Ishikawa (cell line): ENCODE results near the gene FBLN5.

ENCODE experiments used
- CEBPB ChIP-seq: IDR thresholded peaks from 2 replicates; pipeline ENCODE4 v1.6.1; 2012
- CREB1 ChIP-seq: IDR thresholded peaks from 2 replicates; pipeline ENCODE4 v1.6.1; 2012; ENCODE audit warnings: low read depth
- EGR1 ChIP-seq: IDR thresholded peaks from 2 replicates; pipeline ENCODE4 v1.6.1; 2012
- FOXM1 ChIP-seq: IDR thresholded peaks from 2 replicates; pipeline ENCODE4 v1.6.1; 2012; ENCODE audit warnings: low read depth, borderline replicate concordance
- MAX ChIP-seq: IDR thresholded peaks from 2 replicates; pipeline ENCODE4 v1.6.1; 2012
- NFIC ChIP-seq: IDR thresholded peaks from 2 replicates; pipeline ENCODE4 v1.6.1; 2012
- RAD21 ChIP-seq: IDR thresholded peaks from 2 replicates; pipeline ENCODE4 v1.6.1; 2012; ENCODE audit warnings: low read depth
- REST ChIP-seq: IDR thresholded peaks from 2 replicates; pipeline ENCODE4 v1.6.1; 2012; ENCODE audit warnings: low read depth, mild to moderate bottlenecking
- TAF1 ChIP-seq: IDR thresholded peaks from 2 replicates; pipeline ENCODE4 v1.6.1; 2012; ENCODE audit warnings: low read depth, mild to moderate bottlenecking
- TCF12 ChIP-seq: IDR thresholded peaks from 2 replicates; pipeline ENCODE4 v1.6.1; 2012; ENCODE audit warnings: low read depth
- TEAD4 ChIP-seq: IDR thresholded peaks from 2 replicates; pipeline ENCODE4 v1.6.1; 2012
- USF1 ChIP-seq: IDR thresholded peaks from 2 replicates; pipeline ENCODE4 v1.6.1; 2012
- YY1 ChIP-seq: IDR thresholded peaks from 2 replicates; pipeline ENCODE4 v1.6.1; 2012; ENCODE audit warnings: low read depth
- ZBTB7A ChIP-seq: IDR thresholded peaks from 2 replicates; pipeline ENCODE4 v1.6.1; 2012; ENCODE audit warnings: low read depth

The FBLN5 gene

GRCh38 chr14:91829511-91829910 is 118.0 kb downstream of the FBLN5 start:
- no peak for TF ChIP-seq CEBPB
- no peak for TF ChIP-seq MAX
- no peak for TF ChIP-seq TCF12
- no peak for TF ChIP-seq REST
- TF ChIP-seq TAF1: no peak
- TF ChIP-seq EGR1: no peak
- no peak for TF ChIP-seq ZBTB7A
- TF ChIP-seq NFIC: no peak

- TF ChIP-seq CREB1 (no peak), TAF1 (no peak), USF1 (no peak), YY1 (no peak), EGR1 (no peak), FOXM1 (no peak), TCF12 (no peak), RAD21 (no peak), MAX (no peak), TEAD4 (no peak)
Measured at GRCh38 chr14:91827746-91828145, 119.7 kb downstream of the FBLN5 start.
